Thoracic aorta endothelial cell (primary cell): Measurements from ENCODE around the gene C8G. TPM values are rescaled to one million over a fixed set of nuclear protein-coding genes. Genes with fewer than 3 reads are reported as not detected.

Experiments
- total RNA-seq: library from RNA; depleted of rRNA; stranded (reverse); fragments of >200 nt; gene quantifications from 2 replicates; pipeline ENCODE4 v1.2.3, GENCODE V29; 2012

The C8G gene
- total RNA-seq = not detected in 2 replicates

GRCh38 chr9:136944519-136945332 lies at the start of gene C8G, which contains the start of gene FBXW5:
C8G (plus strand) TSS chr9:136945243; CDS start chr9:136945321, 78 bp downstream.
FBXW5 (minus strand) TSS chr9:136944738; CDS start chr9:136944083, 655 bp downstream.

GRCh38 chr9:136951541-136952320 lies 6.7 kb downstream of the C8G start, which contains the start of gene LCN12:
LCN12 (plus strand) TSS chr9:136952273; CDS start chr9:136952328, 55 bp downstream.

GRCh38 chr9:136977223-136977622 lies 32.2 kb downstream of the C8G start, which contains the start of gene PTGDS:
PTGDS (plus strand) TSS chr9:136977504; CDS start chr9:136977579, 75 bp downstream.

GRCh38 chr9:136982232-136983051 lies 37.4 kb downstream of the C8G start, which contains the start of gene LCNL1:
LCNL1 (plus strand) TSS chr9:136982993; CDS start chr9:136983587, 594 bp downstream.

GRCh38 chr9:136991993-136992818 lies 47.2 kb downstream of the C8G start, which contains the start of gene PAXX:
PAXX (plus strand) TSS chr9:136992422; CDS start chr9:136992444, 22 bp downstream.

Other genes with a start within 250 kb of the C8G start
- 121 and 158 TPM in 2 replicates for gene DIPK1B, start 232.7 kb upstream of the C8G start, total RNA-seq
- gene LCN10, start 202.3 kb upstream of the C8G start, total RNA-seq = not detected in 2 replicates
- gene LCN6, start 196.7 kb upstream of the C8G start, total RNA-seq = not detected in 2 replicates
- not detected in 2 replicates for gene LCN8, start 187.0 kb upstream of the C8G start, total RNA-seq
- gene LCN15, start 180.7 kb upstream of the C8G start, total RNA-seq = not detected in 2 replicates
- gene TMEM141, start 153.9 kb upstream of the C8G start, total RNA-seq = 42.9 and 43.6 TPM in 2 replicates
- 0.13 TPM in 1 of 2 replicates, not detected in the other for gene CCDC183, start 148.9 kb upstream of the C8G start, total RNA-seq
- 68.1 and 77.0 TPM in 2 replicates for gene RABL6, start 137.3 kb upstream of the C8G start, total RNA-seq
- 0.66 and 0.72 TPM in 2 replicates for gene AJM1, start 102.8 kb upstream of the C8G start, total RNA-seq
- 51.4 and 81.0 TPM in 2 replicates for gene PHPT1, start 95.8 kb upstream of the C8G start, total RNA-seq
- 1.9 and 2.0 TPM in 2 replicates for gene MAMDC4, start 92.9 kb upstream of the C8G start, total RNA-seq
- gene EDF1, start 78.9 kb upstream of the C8G start, total RNA-seq = 173 and 174 TPM in 2 replicates
- gene TRAF2, start 58.7 kb upstream of the C8G start, total RNA-seq = 11.0 and 14.3 TPM in 2 replicates
- 95.3 and 115 TPM in 2 replicates for gene FBXW5, start 505 bp upstream of the C8G start, total RNA-seq
- not detected in 2 replicates for gene LCN12, start 7.0 kb downstream of the C8G start, total RNA-seq
- gene PTGDS, start 32.3 kb downstream of the C8G start, total RNA-seq = not detected in 2 replicates
- not detected in 2 replicates for gene LCNL1, start 37.8 kb downstream of the C8G start, total RNA-seq
- 16.6 and 17.4 TPM in 2 replicates for gene PAXX, start 47.2 kb downstream of the C8G start, total RNA-seq
- gene CLIC3, start 51.3 kb downstream of the C8G start, total RNA-seq = 0.14 and 0.27 TPM in 2 replicates
- gene ABCA2, start 83.0 kb downstream of the C8G start, total RNA-seq = 11.0 and 12.3 TPM in 2 replicates
- not detected in 2 replicates for gene FUT7, start 86.8 kb downstream of the C8G start, total RNA-seq
- 39.0 and 47.4 TPM in 2 replicates for gene NPDC1, start 100.9 kb downstream of the C8G start, total RNA-seq
- gene ENTPD2, start 108.8 kb downstream of the C8G start, total RNA-seq = not detected in 2 replicates
- 19.7 and 36.7 TPM in 2 replicates for gene SAPCD2, start 125.3 kb downstream of the C8G start, total RNA-seq
- 16.2 and 20.7 TPM in 2 replicates for gene UAP1L1, start 132.3 kb downstream of the C8G start, total RNA-seq
- gene MAN1B1, start 141.7 kb downstream of the C8G start, total RNA-seq = 45.7 and 53.3 TPM in 2 replicates
- gene DPP7, start 169.5 kb downstream of the C8G start, total RNA-seq = 55.6 and 69.3 TPM in 2 replicates
- gene GRIN1, start 193.9 kb downstream of the C8G start, total RNA-seq = under 0.01 and 0.14 TPM in 2 replicates
- gene LRRC26, start 224.8 kb downstream of the C8G start, total RNA-seq = not detected in 2 replicates
- gene TMEM210, start 226.8 kb downstream of the C8G start, total RNA-seq = not detected in 2 replicates
- gene ANAPC2, start 243.3 kb downstream of the C8G start, total RNA-seq = 28.2 and 31.2 TPM in 2 replicates
- 84.6 and 91.9 TPM in 2 replicates for gene SSNA1, start 243.4 kb downstream of the C8G start, total RNA-seq